Chondrocyte (in vitro differentiated cells): ENCODE measurements around the gene C6orf62. TPM values are rescaled to one million over a fixed set of nuclear protein-coding genes. Genes with fewer than 3 reads are reported as not detected.
"Not testable (repeated sequence)": the region's sequence is repeated elsewhere in the genome, so short reads cannot be mapped to it uniquely, and the experiment has no call there.

Source experiments
- DNase-seq: peaks from one replicate; pipeline ENCODE4 v3.0.0; 2021; ENCODE audit warnings: mixed read lengths, low spot score
- H3K27ac Mint-ChIP-seq: one replicate; pipeline ENCODE4 v1.8.0; 2021; ENCODE audit warnings: mild to moderate bottlenecking, moderate library complexity, mixed read lengths; ENCODE audit not compliant: unreplicated experiment
- H3K27me3 Mint-ChIP-seq: 2 replicates; pipeline ENCODE4 v1.8.0; 2021; ENCODE audit warnings: low read depth, mixed read lengths
- H3K36me3 Mint-ChIP-seq: 2 replicates; pipeline ENCODE4 v1.8.0; 2021; ENCODE audit warnings: low read depth, mixed read lengths
- H3K4me1 Mint-ChIP-seq: 2 replicates; pipeline ENCODE4 v1.8.0; 2021; ENCODE audit warnings: low read depth, mild to moderate bottlenecking, mixed read lengths
- H3K4me3 Mint-ChIP-seq: one replicate; pipeline ENCODE4 v1.8.0; 2021; ENCODE audit warnings: mild to moderate bottlenecking, moderate library complexity, mixed read lengths; ENCODE audit not compliant: unreplicated experiment
- H3K9me3 Mint-ChIP-seq: 2 replicates; pipeline ENCODE4 v1.8.0; 2021; ENCODE audit warnings: low read depth, mixed read lengths
- CTCF ChIP-seq: fragments of 200-600 bp; sonication (generic); IDR thresholded peaks from 2 replicates; pipeline ENCODE4 v1.5.0; 2021; ENCODE audit warnings: antibody characterized with exemption, mild to moderate bottlenecking, moderate library complexity
- long read RNA-seq: library from polyadenylated mRNA; stranded (forward); transcript quantifications from one replicate; pipeline ENCODE4 v2.0.0, GENCODE V29; 2021
- total RNA-seq: library from RNA; stranded (reverse); gene quantifications from 3 replicates; pipeline ENCODE4 v1.2.1, GENCODE V29; 2021

Gene C6orf62
- 74.0 to 91.9 TPM (median 90.2 TPM) in 3 replicates for total RNA-seq
- long read RNA-seq, full-length matches to known transcripts, result 4 of 5 reads
- long read RNA-seq, partial matches to known transcripts, result 0 of 5 reads
- long read RNA-seq, other reads (novel, unspliced or antisense), result 1 of 5 reads

- Mint-ChIP-seq H3K4me3 (peak within 1 kb of the TSS; percentile 96), H3K36me3 (peaks cover 23% of the 10 kb centered on the region), H3K27me3 (no peaks in the 10 kb centered on the region), H3K27ac (peak within 1 kb of the TSS; percentile 100), H3K9me3 (no peaks in the 10 kb centered on the region), H3K4me1 (peaks cover 48% of the 10 kb centered on the region)
- DNase-seq, result no peak
- no peak for TF ChIP-seq CTCF
Measured at GRCh38 chr6:24719125-24719971, at the start of gene C6orf62. TSS of gene C6orf62 (minus strand) at chr6:24719154. CDS start at chr6:24718668, 486 bp downstream.

GRCh38 chr6:24768361-24768760 is 49.4 kb upstream of the C6orf62 start:
- Mint-ChIP-seq H3K4me3 (no peak overlapping the region), H3K9me3 (no peaks in the 10 kb centered on the region), H3K4me1 (no peaks in the 10 kb centered on the region), H3K27ac (no peak overlapping the region), H3K36me3 (no peaks in the 10 kb centered on the region), H3K27me3 (no peaks in the 10 kb centered on the region)
- no peak for DNase-seq
- TF ChIP-seq CTCF, result no peak

- DNase-seq, result no peak
- H3K4me1 Mint-ChIP-seq, result no peaks in the 10 kb centered on the region
- peak; percentile 85 for TF ChIP-seq CTCF
- no peaks in the 10 kb centered on the region for H3K36me3 Mint-ChIP-seq
- no peak overlapping the region for H3K27ac Mint-ChIP-seq
- H3K4me3 Mint-ChIP-seq, result no peak overlapping the region
- H3K9me3 Mint-ChIP-seq, result no peaks in the 10 kb centered on the region
- no peaks in the 10 kb centered on the region for H3K27me3 Mint-ChIP-seq
Measured at GRCh38 chr6:24766680-24767462, 47.9 kb upstream of the C6orf62 start.

- not testable (repeated sequence) for H3K4me1 Mint-ChIP-seq, H3K9me3 Mint-ChIP-seq, H3K36me3 Mint-ChIP-seq, H3K4me3 Mint-ChIP-seq, H3K27me3 Mint-ChIP-seq, DNase-seq, H3K27ac Mint-ChIP-seq
Measured at GRCh38 chr6:24765968-24766367, 47.0 kb upstream of the C6orf62 start.

GRCh38 chr6:24764833-24765828 is 46.2 kb upstream of the C6orf62 start:
- H3K36me3 Mint-ChIP-seq, H3K4me3 Mint-ChIP-seq, H3K27ac Mint-ChIP-seq, DNase-seq, H3K4me1 Mint-ChIP-seq, H3K27me3 Mint-ChIP-seq, H3K9me3 Mint-ChIP-seq: not testable (repeated sequence)
